NCI-H2171 (cell line): ENCODE data around the gene CSGALNACT2.
A peak's percentile ranks its signal among the peaks of the same experiment; 100 is the strongest.

Experiments
- DNase-seq: peaks from one replicate; lab custom pipeline; 2025; lab: John Stamatoyannopoulos, UW

Gene CSGALNACT2

GRCh38 chr10:43112608-43112961 is 25.7 kb upstream of the CSGALNACT2 start:
- no peak for DNase-seq

GRCh38 chr10:43113201-43114087 is 24.8 kb upstream of the CSGALNACT2 start:
- DNase-seq: no peak

- no peak for DNase-seq
Observed at GRCh38 chr10:43114088-43114742, 24.0 kb upstream of the CSGALNACT2 start.

GRCh38 chr10:43114743-43115611 is 23.3 kb upstream of the CSGALNACT2 start:
- DNase-seq: no peak

- no peak for DNase-seq
Observed at GRCh38 chr10:43115881-43116595, 22.2 kb upstream of the CSGALNACT2 start.

- no peak for DNase-seq
Observed at GRCh38 chr10:43116596-43116995, 21.6 kb upstream of the CSGALNACT2 start.

- DNase-seq: no peak
Observed at GRCh38 chr10:43117031-43117776, 21.0 kb upstream of the CSGALNACT2 start.

- no peak for DNase-seq
Observed at GRCh38 chr10:43117777-43118583, 20.3 kb upstream of the CSGALNACT2 start.

GRCh38 chr10:43118631-43119415 is 19.4 kb upstream of the CSGALNACT2 start:
- DNase-seq: no peak

GRCh38 chr10:43119416-43120115 is 18.7 kb upstream of the CSGALNACT2 start:
- no peak for DNase-seq

GRCh38 chr10:43120116-43120928 is 17.9 kb upstream of the CSGALNACT2 start:
- no peak for DNase-seq

- no peak for DNase-seq
Observed at GRCh38 chr10:43120929-43121314, 17.3 kb upstream of the CSGALNACT2 start.

GRCh38 chr10:43121444-43121843 is 16.8 kb upstream of the CSGALNACT2 start:
- peak; percentile 21 for DNase-seq

- DNase-seq: no peak
Observed at GRCh38 chr10:43122096-43122495, 16.1 kb upstream of the CSGALNACT2 start.

GRCh38 chr10:43122826-43123225 is 15.4 kb upstream of the CSGALNACT2 start:
- DNase-seq: no peak

GRCh38 chr10:43123361-43124093 is 14.7 kb upstream of the CSGALNACT2 start:
- no peak for DNase-seq

GRCh38 chr10:43124094-43124521 is 14.1 kb upstream of the CSGALNACT2 start:
- no peak for DNase-seq
